Measurements from ENCODE around the gene AUP1. TPM values are rescaled to one million over a fixed set of nuclear protein-coding genes. Genes with fewer than 3 reads are reported as not detected.
A peak's percentile ranks its signal among the peaks of the same experiment; 100 is the strongest.

AUP1 gene
- total RNA-seq, 1 donor from 2014 or later = 122 TPM

DNA sequence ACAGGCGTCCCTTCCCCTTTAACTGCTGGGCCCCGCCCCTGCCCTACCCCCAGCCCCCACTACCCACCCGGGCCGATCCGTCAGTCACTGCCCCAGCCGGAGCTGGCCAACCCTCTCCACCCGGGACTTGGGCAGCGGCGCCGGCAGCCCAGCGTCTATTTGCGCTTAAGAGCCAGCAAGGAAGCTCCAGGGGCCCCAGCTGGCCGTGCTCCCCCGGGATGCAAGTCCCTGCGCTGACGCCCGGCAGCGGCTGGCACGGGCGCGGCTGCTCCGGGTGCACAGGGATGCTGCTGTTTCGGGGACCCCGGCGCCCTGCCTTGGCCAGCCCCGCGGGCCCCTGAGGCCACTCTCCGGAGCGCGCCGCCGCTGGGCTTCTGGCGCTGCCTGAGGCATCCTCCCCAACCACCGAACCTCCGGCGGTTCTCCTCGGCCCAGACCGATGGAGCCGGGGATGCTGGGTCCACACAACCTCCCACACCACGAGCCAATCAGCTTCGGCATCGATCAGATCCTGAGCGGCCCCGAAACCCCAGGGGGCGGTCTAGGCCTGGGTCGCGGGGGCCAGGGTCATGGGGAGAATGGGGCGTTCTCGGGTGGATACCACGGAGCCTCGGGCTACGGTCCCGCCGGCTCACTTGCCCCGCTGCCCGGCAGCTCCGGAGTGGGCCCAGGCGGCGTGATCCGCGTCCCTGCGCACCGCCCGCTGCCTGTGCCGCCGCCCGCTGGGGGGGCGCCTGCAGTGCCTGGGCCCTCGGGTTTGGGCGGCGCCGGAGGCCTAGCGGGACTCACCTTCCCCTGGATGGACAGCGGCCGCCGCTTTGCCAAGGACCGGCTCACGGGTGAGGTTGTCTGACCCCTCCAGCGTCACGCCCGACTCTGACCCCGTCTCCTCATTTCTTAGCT, 14.9 kb downstream of the AUP1 start, which contains the start of gene TLX2:
TLX2 (plus strand) TSS at position 83 of the 903 bp plus-strand sequence; CDS start at position 440, 357 bp downstream.
- Histone ChIP-seq H3K4me3 (peak within 1 kb of the TSS; percentile 47), H3K27me3 (ENCODE audit: low read depth) (peaks cover 99% of the 10 kb centered on the region), H3K27ac (no peak within 1 kb of the TSS), H3K36me3 (no peaks in the 10 kb centered on the region), H3K4me1 (peaks cover 31% of the 10 kb centered on the region), H3K9me3 (no peaks in the 10 kb centered on the region)
- TF ChIP-seq, protein P1, sequence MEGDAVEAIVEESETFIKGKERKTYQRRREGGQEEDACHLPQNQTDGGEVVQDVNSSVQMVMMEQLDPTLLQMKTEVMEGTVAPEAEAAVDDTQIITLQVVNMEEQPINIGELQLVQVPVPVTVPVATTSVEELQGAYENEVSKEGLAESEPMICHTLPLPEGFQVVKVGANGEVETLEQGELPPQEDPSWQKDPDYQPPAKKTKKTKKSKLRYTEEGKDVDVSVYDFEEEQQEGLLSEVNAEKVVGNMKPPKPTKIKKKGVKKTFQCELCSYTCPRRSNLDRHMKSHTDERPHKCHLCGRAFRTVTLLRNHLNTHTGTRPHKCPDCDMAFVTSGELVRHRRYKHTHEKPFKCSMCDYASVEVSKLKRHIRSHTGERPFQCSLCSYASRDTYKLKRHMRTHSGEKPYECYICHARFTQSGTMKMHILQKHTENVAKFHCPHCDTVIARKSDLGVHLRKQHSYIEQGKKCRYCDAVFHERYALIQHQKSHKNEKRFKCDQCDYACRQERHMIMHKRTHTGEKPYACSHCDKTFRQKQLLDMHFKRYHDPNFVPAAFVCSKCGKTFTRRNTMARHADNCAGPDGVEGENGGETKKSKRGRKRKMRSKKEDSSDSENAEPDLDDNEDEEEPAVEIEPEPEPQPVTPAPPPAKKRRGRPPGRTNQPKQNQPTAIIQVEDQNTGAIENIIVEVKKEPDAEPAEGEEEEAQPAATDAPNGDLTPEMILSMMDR (IDR thresholded peaks at IDR 0.05) = no peak
- no peak for ATAC-seq
- intact Hi-C loops (cut with DNase I) = no loop called here
- DNase-seq = no peak

DNA sequence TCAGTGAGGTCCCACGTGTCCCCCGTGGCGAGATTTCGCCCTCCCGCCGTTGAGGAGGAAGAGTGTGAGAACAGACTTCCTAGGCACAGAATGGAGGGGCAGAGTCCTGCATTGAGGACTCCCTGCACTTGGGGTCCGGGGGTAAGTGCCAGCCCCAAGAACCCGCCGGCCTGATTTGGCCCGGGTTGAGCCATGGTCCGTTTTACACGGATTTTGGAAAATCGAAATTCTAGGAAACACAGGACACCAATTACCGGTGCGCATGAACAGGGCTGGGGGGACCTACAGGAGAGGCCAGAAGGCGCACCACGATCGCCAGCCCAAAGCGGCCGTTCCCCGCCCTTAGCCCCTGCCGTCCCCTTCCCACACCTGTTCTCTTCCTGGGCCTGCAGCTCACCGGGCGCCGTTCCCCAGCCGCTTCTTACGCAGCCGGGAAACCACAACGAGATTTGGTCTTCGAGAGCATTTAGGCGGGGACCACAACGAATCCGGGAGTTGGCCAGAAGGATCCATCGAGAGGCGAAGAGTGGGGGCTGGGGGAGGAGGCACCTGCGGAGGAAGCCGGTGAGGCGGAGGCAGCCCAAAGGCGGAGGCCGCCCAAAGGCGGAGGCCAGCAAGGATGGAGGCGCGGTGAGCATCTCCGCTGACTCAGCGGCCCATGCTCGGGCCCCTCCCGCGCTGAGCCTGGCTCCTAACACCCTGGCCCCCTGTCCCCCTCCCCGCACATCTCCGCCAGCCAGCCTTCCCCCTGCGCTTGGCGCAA, 15.7 kb downstream of the AUP1 start:
- TF ChIP-seq, protein P1 (IDR thresholded peaks at IDR 0.05) = no peak
- DNase-seq (no peak), ATAC-seq (no peak)
- Histone ChIP-seq H3K4me3 (no peak overlapping the region), H3K27me3 (ENCODE audit: low read depth) (peaks cover 92% of the 10 kb centered on the region), H3K27ac (no peak overlapping the region), H3K36me3 (no peaks in the 10 kb centered on the region), H3K9me3 (no peaks in the 10 kb centered on the region), H3K4me1 (peaks cover 31% of the 10 kb centered on the region)
- intact Hi-C loops (cut with DNase I) = no loop called here

DNA sequence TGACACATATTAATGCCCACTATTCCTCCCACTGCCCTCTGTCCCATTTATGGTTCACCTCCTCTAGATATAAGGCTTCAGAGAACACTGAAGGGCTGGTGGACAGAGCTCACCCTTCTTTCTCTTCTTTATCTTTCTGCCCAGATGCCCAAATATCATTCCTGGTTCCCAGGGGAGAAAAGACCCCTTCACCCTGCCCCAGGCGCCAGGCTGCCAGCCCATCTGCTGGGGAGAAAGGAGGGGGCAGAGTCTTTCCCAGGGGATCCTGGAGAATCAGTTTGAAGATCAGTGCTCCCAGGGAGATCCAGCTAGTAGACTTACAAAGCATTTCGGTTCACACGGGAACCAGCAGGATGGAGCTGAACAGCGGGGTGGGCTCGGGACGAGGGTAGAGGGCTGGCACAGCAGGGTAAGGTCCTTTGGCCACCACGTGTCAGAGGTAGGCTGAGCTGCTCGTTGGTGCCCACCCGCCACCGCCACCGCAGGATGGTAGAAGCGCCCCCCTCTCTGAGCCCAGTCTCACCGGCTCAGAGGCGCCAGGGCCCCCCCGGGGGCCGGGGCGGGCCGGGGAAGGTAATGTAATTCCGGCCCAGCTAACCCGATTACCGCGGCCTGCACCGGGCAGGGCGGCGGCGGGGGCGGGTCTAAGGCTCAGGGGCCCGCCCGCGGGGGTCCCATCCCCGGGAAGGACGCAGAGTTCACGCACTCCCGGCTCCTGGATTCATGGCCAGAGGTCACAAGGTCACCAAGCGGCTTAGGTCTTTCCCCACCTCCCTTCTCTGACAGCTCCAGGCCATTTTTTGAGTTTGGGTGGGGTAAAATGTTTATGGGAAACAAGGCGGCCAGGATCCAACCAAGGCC, 16.5 kb downstream of the AUP1 start:
- no peak for ATAC-seq
- intact Hi-C loops (cut with DNase I) = no loop called here
- no peak for DNase-seq

DNA sequence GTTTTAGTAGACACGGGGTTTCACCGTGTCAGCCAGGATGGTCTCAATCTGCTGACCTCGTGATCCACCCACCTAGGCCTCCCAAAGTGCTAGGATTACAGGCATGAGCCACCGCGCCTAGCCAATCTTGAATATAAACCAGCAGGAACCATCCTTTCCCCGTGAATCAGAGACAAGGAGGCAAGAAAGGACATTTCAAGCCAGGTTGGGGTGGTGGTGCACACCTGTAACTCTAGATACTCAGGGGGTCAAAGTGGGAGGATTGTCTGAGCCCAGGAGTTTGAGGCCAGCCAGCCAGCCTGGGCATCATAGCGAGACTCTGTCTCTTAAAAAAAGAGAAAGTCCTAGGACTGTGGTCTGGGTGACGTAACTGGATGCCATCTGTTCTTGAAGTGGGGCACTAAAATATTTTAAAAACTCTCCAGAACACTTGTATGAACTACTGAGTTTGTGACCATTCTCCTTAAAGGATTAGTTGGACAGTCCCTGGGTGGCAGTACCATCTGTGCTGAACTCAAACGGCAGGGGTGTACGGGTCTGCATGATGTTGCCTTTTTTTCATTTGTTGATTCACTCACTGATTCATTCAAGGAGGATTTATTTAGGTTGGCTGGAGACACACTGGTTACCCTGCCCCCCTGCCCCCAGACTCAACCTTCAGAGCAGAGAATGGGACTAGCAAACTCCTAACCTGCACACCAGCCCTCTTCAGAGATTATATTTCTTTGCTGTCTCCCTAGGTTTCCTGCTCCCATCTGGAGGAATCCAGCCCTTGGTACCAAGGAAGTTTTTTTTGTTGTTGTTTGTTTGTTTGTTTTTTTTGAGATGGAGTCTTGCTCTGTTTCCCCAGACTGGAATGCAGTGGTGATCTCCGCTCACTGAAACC, 18.2 kb downstream of the AUP1 start:
- no peak overlapping the region for H3K4me3 ChIP-seq
- H3K27ac ChIP-seq = no peak overlapping the region
- TF ChIP-seq, protein P1 (IDR thresholded peaks at IDR 0.05) = no peak
- peaks cover 67% of the 10 kb centered on the region for H3K27me3 ChIP-seq (ENCODE audit: low read depth)
- H3K4me1 ChIP-seq = peaks cover 42% of the 10 kb centered on the region
- DNase-seq (no peak), ATAC-seq (no peak)
- no peaks in the 10 kb centered on the region for H3K9me3 ChIP-seq
- no peaks in the 10 kb centered on the region for H3K36me3 ChIP-seq
- intact Hi-C loops (cut with DNase I) = no loop called here

More for the DNA sequence above, 16.5 kb downstream of the AUP1 start:
- peaks cover 36% of the 10 kb centered on the region for H3K4me1 ChIP-seq
- H3K36me3 ChIP-seq = no peaks in the 10 kb centered on the region
- H3K4me3 ChIP-seq = no peak overlapping the region
- no peaks in the 10 kb centered on the region for H3K9me3 ChIP-seq
- H3K27me3 ChIP-seq (ENCODE audit: low read depth) = peaks cover 84% of the 10 kb centered on the region
- no peak overlapping the region for H3K27ac ChIP-seq
- TF ChIP-seq, protein P1 (IDR thresholded peaks at IDR 0.05) = no peak

Data from lower lobe of right lung (tissue), 2 donors.